Thoracic aorta (tissue), 2 donors: ENCODE data around the gene MRPS34. TPM values are rescaled to one million over a fixed set of nuclear protein-coding genes. Genes with fewer than 3 reads are reported as not detected.

ENCODE experiments used
- ATAC-seq: fragments of 150-250 bp; one replicate; pipeline ENCODE4 v1.8.0; 2017; ENCODE audit warnings: low read depth; ENCODE audit not compliant: insufficient number of reproducible peaks, low FRiP score
- DNase-seq: peaks from one replicate; pipeline ENCODE4 v3.0.0-alpha.2; 2020; ENCODE audit warnings: low spot score
- H3K27ac ChIP-seq, 2 donors: fragments of 200-600 bp; sonication (generic); 1 replicate in 1 of 2; 2 replicates in 1 of 2; pipeline ENCODE4 v1.5.1; 2016; ENCODE audit warnings: mild to moderate bottlenecking in 2 of 2, moderate library complexity in 2 of 2
- H3K27me3 ChIP-seq: fragments of 200-600 bp; sonication (generic); replicated peaks from 2 replicates; pipeline ENCODE4 v1.6.0; 2016; ENCODE audit warnings: mild to moderate bottlenecking; ENCODE audit not compliant: insufficient read depth
- H3K36me3 ChIP-seq: fragments of 200-600 bp; sonication (generic); one replicate; pipeline ENCODE4 v1.5.1; 2016
- H3K4me1 ChIP-seq, 2 donors: fragments of 200-600 bp; sonication (generic); 1 replicate in 1 of 2; 2 replicates in 1 of 2; pipeline versions ENCODE4 v1.5.1 to v1.6.0; 2016; ENCODE audit warnings: low read depth in 2 of 2, mild to moderate bottlenecking in 1 of 2; ENCODE audit not compliant: control insufficient read depth in 1 of 2
- H3K4me3 ChIP-seq: fragments of 200-600 bp; sonication (generic); 2 replicates; pipeline ENCODE4 v1.5.1; 2016; ENCODE audit warnings: mild to moderate bottlenecking
- H3K9me3 ChIP-seq: fragments of 200-600 bp; sonication (generic); 2 replicates; pipeline ENCODE4 v1.5.1; 2016
- total RNA-seq, 2 donors: library from RNA; depleted of rRNA; stranded (reverse); fragments of >200 nt; gene quantifications; one replicate each; pipeline versions ENCODE4 v1.1.0 to v1.2.3, GENCODE V29; 2016
- TF ChIP-seq, protein P1 (sequence below): fragments of 200-600 bp; sonication (generic); IDR thresholded peaks from one replicate; pipeline ENCODE4 v1.5.1; 2019; ENCODE audit warnings: antibody characterized with exemption

The MRPS34 gene
- total RNA-seq, 2 donors from 2014 or later: 36.9 to 48.3 TPM

DNA sequence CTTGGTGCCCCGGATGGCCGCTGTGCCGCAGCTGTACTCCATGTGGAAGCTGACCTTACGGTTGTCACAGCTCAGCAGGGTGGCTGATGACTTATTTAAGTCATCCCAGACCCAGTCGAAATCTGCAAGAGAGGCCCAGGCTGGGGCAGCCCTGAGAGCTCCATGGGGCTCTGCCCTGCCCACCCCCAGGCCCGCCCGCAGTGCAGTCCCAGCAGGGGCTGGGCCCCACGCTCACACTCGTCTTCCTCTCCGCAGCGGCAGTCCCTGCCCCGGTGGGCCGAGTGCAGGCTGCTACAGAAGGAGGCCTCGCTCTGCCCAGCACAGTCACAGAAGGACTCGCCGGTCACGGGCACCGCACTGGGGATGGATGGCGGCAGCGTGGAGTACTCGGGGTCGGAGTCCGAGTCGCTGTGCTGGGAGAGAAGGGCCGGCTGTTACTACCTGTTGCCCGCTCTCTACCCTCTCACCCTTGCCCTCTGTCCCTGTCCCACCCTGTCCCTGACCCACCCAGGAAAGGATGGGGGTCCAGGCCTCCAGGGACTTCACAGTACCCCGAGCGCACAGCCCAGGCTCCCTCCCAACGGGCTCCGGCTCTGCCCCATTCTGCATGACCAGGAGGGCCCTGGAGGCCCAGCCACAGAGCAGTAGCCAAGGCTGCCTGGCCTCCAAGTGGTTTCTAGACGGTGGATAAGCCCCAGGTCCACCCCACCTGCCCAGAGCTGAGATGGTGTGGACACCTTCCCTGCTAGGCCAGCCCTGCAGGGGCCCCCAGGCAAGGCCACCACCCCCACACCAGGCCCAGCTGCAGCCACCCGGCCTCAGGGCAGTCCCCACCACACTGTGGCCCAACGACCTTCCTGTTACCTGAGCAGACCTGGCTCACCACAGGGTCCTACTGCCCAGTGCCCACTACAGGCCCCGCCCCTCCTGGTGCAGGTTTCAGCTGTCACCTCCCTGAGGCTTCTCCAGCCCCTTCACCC lies 5.6 kb upstream of the MRPS34 start:
- Histone ChIP-seq H3K27me3 (no peaks in the 10 kb centered on the region), H3K9me3 (no peaks in the 10 kb centered on the region), H3K36me3 (peaks cover 30% of the 10 kb centered on the region), H3K27ac (no peak overlapping the region), H3K4me1 (peaks cover 18 to 35% of the 10 kb centered on the region in 2 donors), H3K4me3 (no peak overlapping the region)
- DNase-seq (no peak), ATAC-seq (no peak)
- TF ChIP-seq, protein P1, sequence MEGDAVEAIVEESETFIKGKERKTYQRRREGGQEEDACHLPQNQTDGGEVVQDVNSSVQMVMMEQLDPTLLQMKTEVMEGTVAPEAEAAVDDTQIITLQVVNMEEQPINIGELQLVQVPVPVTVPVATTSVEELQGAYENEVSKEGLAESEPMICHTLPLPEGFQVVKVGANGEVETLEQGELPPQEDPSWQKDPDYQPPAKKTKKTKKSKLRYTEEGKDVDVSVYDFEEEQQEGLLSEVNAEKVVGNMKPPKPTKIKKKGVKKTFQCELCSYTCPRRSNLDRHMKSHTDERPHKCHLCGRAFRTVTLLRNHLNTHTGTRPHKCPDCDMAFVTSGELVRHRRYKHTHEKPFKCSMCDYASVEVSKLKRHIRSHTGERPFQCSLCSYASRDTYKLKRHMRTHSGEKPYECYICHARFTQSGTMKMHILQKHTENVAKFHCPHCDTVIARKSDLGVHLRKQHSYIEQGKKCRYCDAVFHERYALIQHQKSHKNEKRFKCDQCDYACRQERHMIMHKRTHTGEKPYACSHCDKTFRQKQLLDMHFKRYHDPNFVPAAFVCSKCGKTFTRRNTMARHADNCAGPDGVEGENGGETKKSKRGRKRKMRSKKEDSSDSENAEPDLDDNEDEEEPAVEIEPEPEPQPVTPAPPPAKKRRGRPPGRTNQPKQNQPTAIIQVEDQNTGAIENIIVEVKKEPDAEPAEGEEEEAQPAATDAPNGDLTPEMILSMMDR: no peak

DNA sequence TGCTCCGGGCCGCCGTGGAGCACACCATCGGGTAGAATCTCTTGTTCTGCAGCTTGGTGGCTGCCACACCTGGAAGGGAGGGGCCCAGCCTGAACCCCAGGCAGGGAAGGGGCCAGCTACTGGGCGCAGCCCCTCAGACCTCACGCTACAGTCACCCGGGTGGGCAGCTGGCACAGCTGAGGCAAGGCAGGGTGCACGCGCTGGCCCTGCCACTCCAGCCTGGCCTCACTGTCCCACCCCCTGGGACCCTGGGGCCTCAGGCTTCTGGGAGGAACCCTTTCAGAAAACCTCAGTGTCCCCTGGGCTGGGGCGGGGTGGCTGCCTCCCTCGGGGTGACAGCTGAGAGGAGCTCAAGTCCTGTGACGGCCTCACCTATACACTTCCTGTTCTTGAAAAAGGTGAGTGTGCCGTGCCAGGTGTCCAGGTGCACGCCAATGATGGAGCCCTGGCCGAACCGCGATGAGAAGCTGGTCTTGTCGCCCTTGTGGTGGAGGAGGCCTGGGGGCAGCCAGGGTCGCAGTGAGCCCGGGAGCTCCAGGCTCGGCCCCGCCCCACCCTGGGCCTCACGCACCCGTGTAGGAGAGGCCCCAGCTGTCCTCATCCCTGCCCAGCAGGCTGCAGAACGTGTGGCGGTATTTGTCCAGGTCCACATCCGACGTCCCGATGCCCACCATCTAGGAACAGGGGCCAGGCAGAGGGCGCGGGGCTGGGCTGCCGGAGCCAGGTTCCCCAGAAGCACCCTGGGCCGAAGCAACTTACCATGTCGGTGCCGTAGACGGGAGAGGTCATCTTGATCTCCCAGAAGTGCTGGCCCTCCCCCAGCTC lies 4.7 kb upstream of the MRPS34 start:
- Histone ChIP-seq H3K27ac (no peak overlapping the region), H3K36me3 (peaks cover 30% of the 10 kb centered on the region), H3K4me3 (no peak overlapping the region), H3K9me3 (no peaks in the 10 kb centered on the region), H3K4me1 (peaks cover 18 to 33% of the 10 kb centered on the region in 2 donors), H3K27me3 (no peaks in the 10 kb centered on the region)
- DNase-seq (no peak), ATAC-seq (no peak)
- TF ChIP-seq, protein P1: no peak

DNA sequence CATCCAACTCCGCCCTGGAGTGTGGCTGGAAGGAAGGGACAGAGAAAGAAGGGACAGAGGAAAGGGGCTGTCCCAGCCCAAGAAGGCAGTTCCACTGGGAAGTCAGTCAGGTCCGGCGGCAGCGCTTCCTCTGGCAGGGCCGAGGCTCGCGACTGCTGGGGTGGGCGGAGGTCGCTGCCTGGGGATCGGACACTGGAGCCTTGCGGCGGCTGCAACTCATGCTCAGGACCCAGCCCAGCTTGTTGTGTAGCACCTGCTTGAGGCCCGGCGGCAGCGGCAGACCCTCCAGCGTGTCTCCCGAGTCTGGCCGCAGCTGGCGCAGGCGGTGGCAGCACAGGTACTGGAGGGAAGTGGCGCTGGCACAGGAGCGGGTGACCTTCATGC lies 4.0 kb upstream of the MRPS34 start:
- ATAC-seq: no peak
- H3K27me3 ChIP-seq: no peaks in the 10 kb centered on the region
- no peaks in the 10 kb centered on the region for H3K9me3 ChIP-seq
- TF ChIP-seq, protein P1: no peak
- DNase-seq: no peak
- no peak overlapping the region for H3K4me3 ChIP-seq
- H3K27ac ChIP-seq: no peak overlapping the region
- H3K4me1 ChIP-seq: peaks cover 21 to 36% of the 10 kb centered on the region in 2 donors
- H3K36me3 ChIP-seq: peaks cover 30% of the 10 kb centered on the region

DNA sequence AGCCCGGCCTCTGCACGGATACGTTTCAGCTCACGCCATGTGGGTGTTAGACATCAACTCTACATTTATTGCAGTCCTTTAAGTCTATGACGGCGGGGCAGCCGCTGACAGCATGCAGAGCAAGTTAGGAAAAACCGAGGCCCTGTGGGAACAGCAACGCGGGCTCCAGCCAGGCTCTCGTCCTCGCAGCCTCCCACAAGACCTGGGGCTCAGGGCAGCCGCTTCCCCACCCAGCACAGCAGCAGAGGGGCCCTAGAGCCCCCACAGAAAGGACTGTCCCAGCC lies 3.7 kb upstream of the MRPS34 start:
- Histone ChIP-seq H3K4me3 (no peak overlapping the region), H3K36me3 (peaks cover 30% of the 10 kb centered on the region), H3K27ac (no peak overlapping the region), H3K9me3 (no peaks in the 10 kb centered on the region), H3K4me1 (peaks cover 21 to 36% of the 10 kb centered on the region in 2 donors), H3K27me3 (no peaks in the 10 kb centered on the region)
- DNase-seq (no peak), ATAC-seq (no peak)
- TF ChIP-seq, protein P1: no peak
